Loucy (cell line): Measurements from ENCODE around the gene CFAP70.

Experiments
- H2AFZ ChIP-seq: fragments of 200-600 bp; sonication (generic); 2 replicates; pipeline ENCODE4 v1.6.0; 2016; ENCODE audit warnings: antibody characterized with exemption, mild to moderate bottlenecking, low read length, moderate library complexity
- H3F3A ChIP-seq: fragments of 200-600 bp; 2 replicates; pipeline ENCODE4 v1.6.0; 2016; ENCODE audit warnings: antibody characterized with exemption, low read depth, mild to moderate bottlenecking
- H3K27me3 ChIP-seq: fragments of 200-600 bp; sonication (generic); 2 replicates; pipeline ENCODE4 v1.6.1; 2014; ENCODE audit warnings: low read length, mild to moderate bottlenecking; ENCODE audit not compliant: insufficient read depth, poor library complexity, severe bottlenecking
- H3K36me3 ChIP-seq: fragments of 200-600 bp; sonication (generic); 2 replicates; pipeline ENCODE4 v1.6.1; 2016; ENCODE audit warnings: low read length; ENCODE audit not compliant: insufficient read depth
- H3K4me1 ChIP-seq: fragments of 200-600 bp; sonication (generic); 2 replicates; pipeline ENCODE4 v1.5.1; 2014; ENCODE audit warnings: low read length, mild to moderate bottlenecking; ENCODE audit not compliant: insufficient read depth, poor library complexity, severe bottlenecking
- H3K4me2 ChIP-seq: fragments of 200-600 bp; sonication (generic); 2 replicates; pipeline ENCODE4 v1.6.0; 2014; ENCODE audit warnings: antibody characterized with exemption, low read length, low read depth, mild to moderate bottlenecking; ENCODE audit not compliant: poor library complexity, severe bottlenecking
- H3K4me3 ChIP-seq: fragments of 200-600 bp; sonication (generic); 2 replicates; pipeline ENCODE4 v1.5.1; 2014; ENCODE audit warnings: low read length, mild to moderate bottlenecking, mixed read lengths; ENCODE audit not compliant: poor library complexity, severe bottlenecking
- H3K79me2 ChIP-seq: fragments of 200-600 bp; sonication (generic); 2 replicates; pipeline ENCODE4 v1.6.1; 2014; ENCODE audit warnings: low read length; ENCODE audit not compliant: insufficient read depth
- H3K9ac ChIP-seq: fragments of 200-600 bp; sonication (generic); 2 replicates; pipeline ENCODE4 v1.6.0; 2014; ENCODE audit warnings: mild to moderate bottlenecking, low read depth, low read length, moderate library complexity; ENCODE audit not compliant: poor library complexity, severe bottlenecking
- H3K9me2 ChIP-seq: fragments of 200-600 bp; sonication (generic); replicated peaks from 2 replicates; pipeline ENCODE4 v1.6.1; 2016; ENCODE audit warnings: low read depth, low read length, mixed read lengths
- H3K9me3 ChIP-seq: fragments of 200-600 bp; sonication (generic); 2 replicates; pipeline ENCODE4 v1.6.1; 2014; ENCODE audit warnings: mild to moderate bottlenecking, antibody characterized with exemption, low read length, low read depth; ENCODE audit not compliant: insufficient read depth
- H4K20me1 ChIP-seq: fragments of 200-600 bp; sonication (generic); 2 replicates; pipeline ENCODE4 v1.6.0; 2014; ENCODE audit warnings: antibody characterized with exemption, low read length, mild to moderate bottlenecking; ENCODE audit not compliant: insufficient read depth, poor library complexity, severe bottlenecking
- EZH2phosphoT487 ChIP-seq: fragments of 200-600 bp; IDR thresholded peaks from 2 replicates; pipeline ENCODE4 v1.6.1; 2018; ENCODE audit warnings: antibody characterized with exemption, mild to moderate bottlenecking, moderate library complexity, borderline replicate concordance
- TF ChIP-seq, protein P1 (sequence below): fragments of 200-600 bp; sonication (generic); conservative IDR thresholded peaks from 2 replicates; pipeline ENCODE4 v1.5.1; 2014; ENCODE audit warnings: mild to moderate bottlenecking, antibody characterized with exemption, low read length

CFAP70 gene

DNA sequence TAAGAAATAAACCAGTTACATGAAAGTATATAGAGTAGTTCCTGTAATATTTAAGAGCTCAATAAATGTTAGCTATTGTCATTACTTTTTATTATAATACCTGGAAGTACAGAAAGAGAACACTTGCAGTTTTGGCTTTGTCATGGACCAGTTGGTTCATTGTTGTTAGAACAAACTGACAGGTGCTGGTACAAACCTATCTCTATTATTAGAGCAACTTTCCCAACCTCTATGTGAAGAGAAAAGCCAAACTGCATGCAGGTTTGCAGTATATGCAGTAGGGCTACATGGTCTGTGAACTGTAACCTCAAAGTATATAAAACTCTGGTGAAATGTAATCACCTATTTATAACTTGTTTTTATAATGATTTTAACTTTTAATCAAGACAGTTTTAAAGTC is 132.0 kb downstream of the CFAP70 start:
- H3K9me3 ChIP-seq: no peaks in the 10 kb centered on the region
- H3K9ac ChIP-seq: no peak overlapping the region
- no peaks in the 10 kb centered on the region for H3F3A ChIP-seq
- no peaks in the 10 kb centered on the region for H4K20me1 ChIP-seq
- no peaks in the 10 kb centered on the region for H3K4me1 ChIP-seq
- no peak overlapping the region for H2AFZ ChIP-seq
- no peaks in the 10 kb centered on the region; the same call in 1 of the 2 replicates for H3K36me3 ChIP-seq
- H3K4me2 ChIP-seq: no peak overlapping the region
- no peaks in the 10 kb centered on the region for H3K79me2 ChIP-seq
- no peak overlapping the region for H3K4me3 ChIP-seq
- H3K27me3 ChIP-seq: no peaks in the 10 kb centered on the region
- no peaks in the 10 kb centered on the region for H3K9me2 ChIP-seq
- TF ChIP-seq, protein P1, sequence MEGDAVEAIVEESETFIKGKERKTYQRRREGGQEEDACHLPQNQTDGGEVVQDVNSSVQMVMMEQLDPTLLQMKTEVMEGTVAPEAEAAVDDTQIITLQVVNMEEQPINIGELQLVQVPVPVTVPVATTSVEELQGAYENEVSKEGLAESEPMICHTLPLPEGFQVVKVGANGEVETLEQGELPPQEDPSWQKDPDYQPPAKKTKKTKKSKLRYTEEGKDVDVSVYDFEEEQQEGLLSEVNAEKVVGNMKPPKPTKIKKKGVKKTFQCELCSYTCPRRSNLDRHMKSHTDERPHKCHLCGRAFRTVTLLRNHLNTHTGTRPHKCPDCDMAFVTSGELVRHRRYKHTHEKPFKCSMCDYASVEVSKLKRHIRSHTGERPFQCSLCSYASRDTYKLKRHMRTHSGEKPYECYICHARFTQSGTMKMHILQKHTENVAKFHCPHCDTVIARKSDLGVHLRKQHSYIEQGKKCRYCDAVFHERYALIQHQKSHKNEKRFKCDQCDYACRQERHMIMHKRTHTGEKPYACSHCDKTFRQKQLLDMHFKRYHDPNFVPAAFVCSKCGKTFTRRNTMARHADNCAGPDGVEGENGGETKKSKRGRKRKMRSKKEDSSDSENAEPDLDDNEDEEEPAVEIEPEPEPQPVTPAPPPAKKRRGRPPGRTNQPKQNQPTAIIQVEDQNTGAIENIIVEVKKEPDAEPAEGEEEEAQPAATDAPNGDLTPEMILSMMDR: no peak
- no peak for TF ChIP-seq EZH2phosphoT487

GRCh38 chr10:73225518-73225917 is 133.1 kb downstream of the CFAP70 start:
- Histone ChIP-seq H3K4me1 (no peaks in the 10 kb centered on the region), H3K9me3 (no peaks in the 10 kb centered on the region), H3K4me2 (no peak overlapping the region), H3K79me2 (no peaks in the 10 kb centered on the region), H3K4me3 (no peak overlapping the region), H3F3A (no peaks in the 10 kb centered on the region), H3K27me3 (no peaks in the 10 kb centered on the region), H3K36me3 (no peaks in the 10 kb centered on the region), H2AFZ (no peak overlapping the region), H3K9ac (no peak overlapping the region), H3K9me2 (no peaks in the 10 kb centered on the region), H4K20me1 (no peaks in the 10 kb centered on the region)
- TF ChIP-seq, protein P1: no peak
- TF ChIP-seq EZH2phosphoT487: no peak

- H3K4me1 ChIP-seq: no peaks in the 10 kb centered on the region
- no peaks in the 10 kb centered on the region for H3F3A ChIP-seq
- no peak overlapping the region for H3K4me2 ChIP-seq
- no peaks in the 10 kb centered on the region for H3K27me3 ChIP-seq
- no peaks in the 10 kb centered on the region for H3K79me2 ChIP-seq
- no peaks in the 10 kb centered on the region for H3K9me3 ChIP-seq
- no peaks in the 10 kb centered on the region for H4K20me1 ChIP-seq
- no peaks in the 10 kb centered on the region for H3K9me2 ChIP-seq
- no peak overlapping the region for H3K4me3 ChIP-seq
- peaks cover 13% of the 10 kb centered on the region; the same call in 1 of the 2 replicates for H3K36me3 ChIP-seq
- no peak for TF ChIP-seq EZH2phosphoT487
- TF ChIP-seq, protein P1: no peak
- no peak overlapping the region for H2AFZ ChIP-seq
- no peak overlapping the region for H3K9ac ChIP-seq
These were observed 137.7 kb downstream of the CFAP70 start for GRCh38 chr10:73220989-73221388.
